ENCODE measurements around the gene PKM. TPM values are rescaled to one million over a fixed set of nuclear protein-coding genes. Genes with fewer than 3 reads are reported as not detected.

The PKM gene
- total and polyA plus RNA-seq, 2 donors (not counting 3 experiments of a cell fraction or from before 2014, with no cell fraction given), result 689 to 968 TPM

- ChIA-PET CTCF (interaction anchor here (1.0 kb wide), 1 partner anchor 10 kb away, joined by 3 read pairs; no protein-coding TSS in a partner anchor), POLR2A (no interaction called here)
- TF ChIP-seq, protein P1, sequence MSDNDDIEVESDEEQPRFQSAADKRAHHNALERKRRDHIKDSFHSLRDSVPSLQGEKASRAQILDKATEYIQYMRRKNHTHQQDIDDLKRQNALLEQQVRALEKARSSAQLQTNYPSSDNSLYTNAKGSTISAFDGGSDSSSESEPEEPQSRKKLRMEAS (IDR thresholded peaks at IDR 0.05; ENCODE audit: insufficient read depth, insufficient read length), result no peak
- TF ChIP-seq EZH2 (IDR thresholded peaks at IDR 0.05; ENCODE audit: borderline replicate concordance, low read depth, low read length, severe bottlenecking), result no peak
- TF ChIP-seq MYC (IDR thresholded peaks at IDR 0.05; ENCODE audit: low read depth, low read length), result no peak
- TF ChIP-seq GATA2 (IDR thresholded peaks at IDR 0.05; ENCODE audit: insufficient read depth, insufficient read length, low read depth, low read length), result no peak
- dilution Hi-C loops (cut with MboI; ENCODE audit: extremely low pct_ligation_motif_present, low sequenced_read_pairs), result no loop called here
- no peak overlapping the region for H3K4me2 ChIP-seq (ENCODE audit: insufficient read depth, low read length)
- no peaks in the 10 kb centered on the region for H3K79me2 ChIP-seq (ENCODE audit: control insufficient read depth, insufficient read depth, low read length)
- H4K20me1 ChIP-seq (replicated peaks; ENCODE audit: control insufficient read depth, extremely low read depth, insufficient read depth, low read length), result no peaks in the 10 kb centered on the region
- no peak overlapping the region for H3K27ac ChIP-seq (ENCODE audit: insufficient read depth, low read depth, low read length)
- H3K4me1 ChIP-seq (ENCODE audit: control insufficient read depth, extremely low read depth, insufficient read depth, low read length), result no peaks in the 10 kb centered on the region
- no peak overlapping the region for H3K4me3 ChIP-seq (replicated peaks in 1 of 3; ENCODE audit: insufficient read depth in 1 of 3, low read depth in 1 of 3, low read length in 3 of 3)
- no peak for DNase-seq (ENCODE audit: low read depth, low spot score)
- intact Hi-C loops (cut with micrococcal nuclease), result no loop called here
- no peaks in the 10 kb centered on the region for H3K9me1 ChIP-seq (replicated peaks; ENCODE audit: control insufficient read depth, extremely low read depth, insufficient read depth, low read length)
- H3K9ac ChIP-seq (replicated peaks; ENCODE audit: extremely low read depth, insufficient read depth, low read length), result no peak overlapping the region
- BruUV-seq (replicated peaks), result no TSS peak
- FAIRE-seq, result no peak
- H2AFZ ChIP-seq (ENCODE audit: low read depth, low read length), result no peak overlapping the region
- no peaks in the 10 kb centered on the region for H3K9me3 ChIP-seq (replicated peaks; ENCODE audit: control insufficient read depth, insufficient read depth, low read length)
- H3K27me3 ChIP-seq (ENCODE audit: control insufficient read depth in 2 of 2, insufficient read depth in 2 of 2, low read length in 2 of 2), result peaks cover 0 to 7% of the 10 kb centered on the region in 2 experiments
- H3K36me3 ChIP-seq (ENCODE audit: control insufficient read depth in 2 of 2, extremely low read depth in 1 of 2, insufficient read depth in 2 of 2, low read length in 2 of 2), result no peaks in the 10 kb centered on the region
Measured at GRCh38 chr15:72163719-72164118, 67.3 kb downstream of the PKM start.

- no peak for FAIRE-seq
- no peak overlapping the region for H2AFZ ChIP-seq (ENCODE audit: low read depth, low read length)
- H3K9ac ChIP-seq (replicated peaks; ENCODE audit: extremely low read depth, insufficient read depth, low read length), result no peak overlapping the region
- ChIA-PET POLR2A (no interaction called here), CTCF (interaction anchor here (0.7 to 1.2 kb wide), 4 partner anchors 9 to 419 kb away, joined by 3 read pairs; no protein-coding TSS in a partner anchor)
- H4K20me1 ChIP-seq (replicated peaks; ENCODE audit: control insufficient read depth, extremely low read depth, insufficient read depth, low read length), result no peaks in the 10 kb centered on the region
- no peaks in the 10 kb centered on the region for H3K9me3 ChIP-seq (replicated peaks; ENCODE audit: control insufficient read depth, insufficient read depth, low read length)
- no peak overlapping the region for H3K4me2 ChIP-seq (ENCODE audit: insufficient read depth, low read length)
- dilution Hi-C loops (cut with MboI; ENCODE audit: extremely low pct_ligation_motif_present, low sequenced_read_pairs), result no loop called here
- no peak for TF ChIP-seq JUN (IDR thresholded peaks at IDR 0.05; ENCODE audit: borderline replicate concordance, insufficient read depth, insufficient read length, low read depth)
- no peak for TF ChIP-seq GATA2 (IDR thresholded peaks at IDR 0.05; ENCODE audit: insufficient read depth, insufficient read length, low read depth, low read length)
- TF ChIP-seq CTCF (IDR thresholded peaks at IDR 0.05; ENCODE audit: extremely low read depth in 1 of 2, insufficient read depth in 1 of 2, low read depth in 1 of 2, low read length in 2 of 2), result no peak
- no peak for TF ChIP-seq EZH2 (IDR thresholded peaks at IDR 0.05; ENCODE audit: borderline replicate concordance, low read depth, low read length, severe bottlenecking)
- no peak for TF ChIP-seq MYC (IDR thresholded peaks at IDR 0.05; ENCODE audit: low read depth, low read length)
- TF ChIP-seq POLR2AphosphoS5 (IDR thresholded peaks at IDR 0.05; ENCODE audit: insufficient read depth, low read depth, low read length), result no peak
- TF ChIP-seq POLR2A (IDR thresholded peaks at IDR 0.05; ENCODE audit: low read depth, low read length), result no peak
- no peak for TF ChIP-seq FOS (IDR thresholded peaks at IDR 0.05; ENCODE audit: borderline replicate concordance, insufficient read depth, low read length)
- TF ChIP-seq, protein P1 (IDR thresholded peaks at IDR 0.05; ENCODE audit: insufficient read depth, insufficient read length), result no peak
- H3K79me2 ChIP-seq (ENCODE audit: control insufficient read depth, insufficient read depth, low read length), result no peaks in the 10 kb centered on the region
- no peak overlapping the region for H3K4me3 ChIP-seq (replicated peaks in 1 of 3; ENCODE audit: insufficient read depth in 1 of 3, low read depth in 1 of 3, low read length in 3 of 3)
- H3K4me1 ChIP-seq (ENCODE audit: control insufficient read depth, extremely low read depth, insufficient read depth, low read length), result no peaks in the 10 kb centered on the region
- no peaks in the 10 kb centered on the region for H3K9me1 ChIP-seq (replicated peaks; ENCODE audit: control insufficient read depth, extremely low read depth, insufficient read depth, low read length)
- BruUV-seq (replicated peaks), result no TSS peak
- no peak overlapping the region for H3K27ac ChIP-seq (ENCODE audit: insufficient read depth, low read depth, low read length)
- intact Hi-C loops (cut with micrococcal nuclease), result no loop called here
- peaks cover 0 to 3% of the 10 kb centered on the region in 2 experiments for H3K27me3 ChIP-seq (ENCODE audit: control insufficient read depth in 2 of 2, insufficient read depth in 2 of 2, low read length in 2 of 2)
- no peaks in the 10 kb centered on the region for H3K36me3 ChIP-seq (ENCODE audit: control insufficient read depth in 2 of 2, extremely low read depth in 1 of 2, insufficient read depth in 2 of 2, low read length in 2 of 2)
- no peak for DNase-seq (ENCODE audit: low read depth, low spot score)
Measured at GRCh38 chr15:72162569-72162968, 68.4 kb downstream of the PKM start.
